Measurements from ENCODE around the gene TOP3B.

The TOP3B gene, protein sequence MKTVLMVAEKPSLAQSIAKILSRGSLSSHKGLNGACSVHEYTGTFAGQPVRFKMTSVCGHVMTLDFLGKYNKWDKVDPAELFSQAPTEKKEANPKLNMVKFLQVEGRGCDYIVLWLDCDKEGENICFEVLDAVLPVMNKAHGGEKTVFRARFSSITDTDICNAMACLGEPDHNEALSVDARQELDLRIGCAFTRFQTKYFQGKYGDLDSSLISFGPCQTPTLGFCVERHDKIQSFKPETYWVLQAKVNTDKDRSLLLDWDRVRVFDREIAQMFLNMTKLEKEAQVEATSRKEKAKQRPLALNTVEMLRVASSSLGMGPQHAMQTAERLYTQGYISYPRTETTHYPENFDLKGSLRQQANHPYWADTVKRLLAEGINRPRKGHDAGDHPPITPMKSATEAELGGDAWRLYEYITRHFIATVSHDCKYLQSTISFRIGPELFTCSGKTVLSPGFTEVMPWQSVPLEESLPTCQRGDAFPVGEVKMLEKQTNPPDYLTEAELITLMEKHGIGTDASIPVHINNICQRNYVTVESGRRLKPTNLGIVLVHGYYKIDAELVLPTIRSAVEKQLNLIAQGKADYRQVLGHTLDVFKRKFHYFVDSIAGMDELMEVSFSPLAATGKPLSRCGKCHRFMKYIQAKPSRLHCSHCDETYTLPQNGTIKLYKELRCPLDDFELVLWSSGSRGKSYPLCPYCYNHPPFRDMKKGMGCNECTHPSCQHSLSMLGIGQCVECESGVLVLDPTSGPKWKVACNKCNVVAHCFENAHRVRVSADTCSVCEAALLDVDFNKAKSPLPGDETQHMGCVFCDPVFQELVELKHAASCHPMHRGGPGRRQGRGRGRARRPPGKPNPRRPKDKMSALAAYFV

DNA sequence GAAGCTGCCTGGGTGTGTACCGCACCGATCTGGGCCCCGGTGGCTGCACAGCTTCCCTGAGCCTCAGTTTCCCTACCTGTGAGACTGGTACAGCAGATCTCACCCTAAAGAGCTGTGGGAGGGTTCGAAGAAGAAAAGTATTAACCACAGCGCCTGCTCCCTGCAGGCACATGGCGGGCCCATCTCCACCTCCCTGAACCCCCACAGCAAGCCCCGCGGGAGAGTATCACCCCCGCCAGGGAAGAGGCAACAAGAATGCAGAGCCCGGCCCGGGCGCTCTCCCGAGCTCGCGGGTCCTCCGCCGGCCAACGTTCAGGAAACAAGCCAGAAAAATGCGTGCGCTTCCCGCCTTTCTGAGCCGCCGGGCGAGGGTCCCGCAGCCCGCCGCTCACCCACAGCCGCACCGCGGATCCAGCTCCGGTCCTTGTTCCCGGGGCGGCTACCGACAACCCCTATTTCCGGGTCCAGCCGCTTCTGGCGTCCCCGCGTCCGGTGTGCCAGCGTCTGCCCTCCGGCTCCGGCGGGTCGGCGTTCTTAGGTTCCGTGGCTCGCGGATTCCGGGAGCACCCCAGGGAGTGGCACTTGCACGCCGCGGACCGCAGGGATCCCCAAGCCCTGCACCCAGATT lies at the start of gene TOP3B:
TOP3B (minus strand) TSS at position 450 of the 628 bp plus-strand sequence. CDS start 7,078 bp downstream, outside the sequence.
- peak; percentile 32 to 87 for DNase-seq

- DNase-seq: no peak
These were observed 48.8 kb upstream of the TOP3B start for GRCh38 chr22:22031183-22031945.

GRCh38 chr22:22030493-22031182 lies 48.1 kb upstream of the TOP3B start:
- DNase-seq: no peak

GRCh38 chr22:22027955-22028354 lies 45.4 kb upstream of the TOP3B start:
- DNase-seq: no peak

DNA sequence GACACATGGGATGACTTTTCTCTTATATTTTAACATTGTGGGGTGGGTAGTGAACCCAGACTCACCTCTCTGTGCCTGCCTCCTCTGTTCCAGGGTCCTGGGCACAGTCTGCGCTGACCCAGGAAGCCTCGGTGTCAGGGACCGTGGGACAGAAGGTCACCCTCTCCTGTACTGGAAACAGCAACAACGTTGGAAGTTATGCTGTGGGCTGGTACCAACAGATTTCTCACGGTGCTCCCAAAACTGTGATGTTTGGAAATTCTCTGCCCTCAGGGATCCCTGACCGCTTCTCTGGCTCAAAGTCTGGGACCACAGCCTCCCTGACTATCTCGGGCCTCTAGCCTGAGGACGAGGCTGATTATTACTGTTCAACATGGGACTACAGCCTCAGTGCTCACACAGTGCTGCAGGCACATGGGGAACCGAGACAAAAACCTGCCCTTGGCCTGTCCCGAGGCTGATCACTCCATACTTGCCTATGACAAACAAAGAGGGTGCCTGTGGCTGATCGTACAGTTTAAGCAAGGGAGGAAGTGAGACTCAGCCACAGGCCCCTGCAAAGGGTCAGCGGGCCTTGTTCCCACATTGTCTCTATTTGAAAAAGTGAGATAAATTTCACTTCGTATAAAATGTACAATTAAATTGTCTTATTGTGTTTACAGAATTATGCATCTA lies 43.7 kb upstream of the TOP3B start:
- no peak for DNase-seq

- no peak for DNase-seq
These were observed 43.0 kb upstream of the TOP3B start for GRCh38 chr22:22025320-22026156.

DNA sequence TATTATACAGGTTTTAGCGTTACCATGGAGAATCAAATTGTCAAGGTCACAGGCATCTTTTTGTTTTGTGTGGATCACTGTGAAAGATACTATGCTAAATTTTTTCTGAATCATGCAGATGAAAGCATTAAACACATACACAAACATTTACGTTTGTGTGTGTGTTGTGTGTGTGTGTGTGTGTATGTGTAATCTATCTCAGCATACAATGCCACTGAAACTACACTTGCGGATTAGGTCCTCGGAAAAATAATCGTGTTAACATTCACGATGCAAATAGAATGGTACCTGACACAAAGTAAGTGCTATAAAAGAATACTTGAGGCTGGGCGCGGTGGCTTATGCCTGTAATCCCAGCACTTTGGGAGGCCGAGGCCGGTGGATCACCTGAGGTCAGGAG lies 41.9 kb upstream of the TOP3B start:
- no peak for DNase-seq

- no peak for DNase-seq
These were observed 41.1 kb upstream of the TOP3B start for GRCh38 chr22:22023581-22024137.

- DNase-seq: no peak
These were observed 40.5 kb upstream of the TOP3B start for GRCh38 chr22:22022947-22023534.

- no peak for DNase-seq
These were observed 39.8 kb upstream of the TOP3B start for GRCh38 chr22:22022255-22022840.

- no peak for DNase-seq
These were observed 38.7 kb upstream of the TOP3B start for GRCh38 chr22:22021162-22021750.

DNA sequence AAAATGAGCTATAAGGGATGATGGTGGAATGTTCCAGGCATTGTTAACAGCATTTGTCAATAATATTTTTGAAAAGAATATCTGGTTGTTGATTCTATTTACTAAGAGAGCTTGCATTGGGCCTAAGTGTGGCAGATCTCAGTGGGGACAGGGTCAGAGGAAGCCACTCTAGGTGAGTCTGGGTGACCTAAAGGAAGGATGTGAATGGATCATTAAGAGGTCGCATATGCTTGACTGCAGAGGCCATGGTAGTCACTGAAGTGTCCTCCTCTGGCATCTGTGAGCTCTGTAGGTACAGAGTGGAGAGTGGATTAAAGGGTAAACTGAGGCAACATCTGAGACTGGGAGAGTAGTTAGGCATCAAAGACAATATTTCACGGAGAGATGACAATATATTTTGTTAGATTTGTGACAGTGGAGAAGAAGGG lies 37.9 kb upstream of the TOP3B start:
- DNase-seq: no peak

DNA sequence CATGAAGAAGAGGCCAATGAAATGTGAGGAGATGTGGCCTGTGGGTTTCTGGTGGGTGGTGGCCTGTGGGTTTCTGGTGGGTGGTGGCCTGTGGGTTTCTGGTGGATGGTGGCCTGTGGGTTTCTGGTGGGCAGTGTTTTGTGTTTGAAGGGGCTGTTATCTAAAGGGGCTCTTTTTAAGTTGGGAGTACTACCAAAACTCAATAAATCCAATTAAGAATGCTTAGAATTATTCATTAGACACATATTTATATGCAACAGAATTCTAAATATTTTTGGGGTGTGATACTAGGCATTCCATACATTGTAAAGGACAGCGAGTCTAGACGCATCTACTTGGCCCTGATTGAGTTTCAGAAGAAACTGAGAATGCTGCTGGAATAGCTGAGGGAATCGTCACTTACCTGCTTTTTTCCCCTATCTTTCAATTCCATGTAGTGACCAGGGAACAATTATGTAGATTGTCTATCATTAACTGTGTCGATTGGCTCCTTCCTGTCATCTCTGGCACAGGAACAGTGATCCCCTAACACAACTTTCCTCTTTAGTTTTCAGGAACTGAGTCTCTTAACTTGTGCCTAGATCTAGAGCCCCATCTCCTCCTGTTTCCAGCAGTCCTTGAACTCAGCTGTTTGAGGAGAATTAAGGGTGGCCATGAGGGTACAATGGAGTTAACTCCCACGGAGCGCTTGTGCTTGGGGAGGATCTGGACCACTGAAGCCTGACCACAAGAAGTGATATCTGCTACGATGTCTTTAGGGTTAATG lies 37.3 kb upstream of the TOP3B start:
- no peak for DNase-seq

DNA sequence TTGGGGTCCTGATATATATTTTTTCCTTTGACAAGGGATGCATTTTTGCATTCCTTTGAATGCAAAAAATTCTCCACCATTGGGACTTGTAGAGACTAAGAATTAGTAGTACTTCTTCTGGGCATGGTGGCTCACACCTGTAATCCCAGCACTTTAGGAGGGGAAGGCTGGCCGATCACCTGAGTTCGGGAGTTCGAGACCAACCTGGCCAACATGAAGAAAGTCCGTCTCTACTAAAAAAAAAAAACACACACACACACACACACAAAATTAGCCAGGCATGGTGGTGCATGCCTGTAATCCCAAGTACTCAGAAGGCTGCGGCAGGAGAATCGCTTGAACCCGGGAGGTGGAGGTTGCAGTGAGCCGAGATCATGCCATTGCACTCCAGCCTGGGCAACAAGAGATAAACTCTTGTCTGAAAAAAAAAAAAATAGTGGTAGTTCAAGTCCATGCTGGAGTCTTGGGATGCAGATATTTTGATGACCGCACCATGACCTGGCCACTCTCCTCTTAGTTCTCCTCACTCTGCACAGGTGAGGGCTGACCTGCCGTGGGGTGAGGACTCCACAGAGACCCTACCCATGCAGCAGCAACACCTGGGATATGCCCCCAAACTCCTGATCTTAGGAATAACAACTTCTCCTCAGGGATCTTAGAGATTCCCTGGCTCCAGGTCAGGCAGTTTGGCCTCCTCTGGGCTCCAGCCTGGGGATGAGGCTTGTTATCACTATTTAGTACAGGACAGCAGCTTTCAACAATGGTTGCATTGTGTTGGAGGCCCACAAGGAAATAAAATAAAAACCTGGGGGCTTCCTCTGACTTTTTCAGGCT lies 36.5 kb upstream of the TOP3B start:
- DNase-seq: no peak

GRCh38 chr22:22015631-22016030 lies 33.0 kb upstream of the TOP3B start:
- DNase-seq: no peak

DNA sequence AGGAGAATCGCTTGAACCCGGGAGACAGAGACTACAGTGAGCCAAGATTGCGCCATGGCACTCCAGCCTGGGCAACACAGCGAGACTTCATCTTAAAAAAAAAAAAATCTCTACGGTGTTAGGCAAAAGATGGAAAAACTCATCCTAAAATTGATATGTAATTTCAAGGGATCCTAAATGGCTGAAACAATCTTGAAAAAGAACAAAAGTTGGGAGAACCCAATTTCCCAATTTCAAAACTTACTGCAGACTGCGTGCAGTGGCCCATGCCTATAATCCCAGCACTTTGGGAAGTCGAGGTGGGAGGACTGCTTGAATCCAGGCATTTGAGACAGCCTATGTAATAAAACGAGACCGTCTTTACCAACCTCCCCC lies 31.7 kb upstream of the TOP3B start:
- DNase-seq: no peak
